Daoy (cell line): ENCODE results near the gene PHKA2. TPM values are rescaled to one million over a fixed set of nuclear protein-coding genes. Genes with fewer than 3 reads are reported as not detected.
A peak's percentile ranks its signal among the peaks of the same experiment; 100 is the strongest.
"Not testable (repeated sequence)": the region's sequence is repeated elsewhere in the genome, so short reads cannot be mapped to it uniquely, and the experiment has no call there.

Source experiments
- DNase-seq: peaks from one replicate; pipeline ENCODE4 v3.0.0-alpha.2; 2015; ENCODE audit warnings: low read depth
- total RNA-seq: library from RNA; depleted of rRNA; stranded (reverse); fragments of >200 nt; shearing (Covaris generic); gene quantifications from 2 replicates; pipeline ENCODE4 v1.2.3, GENCODE V29; 2014; rRNA removed

Gene PHKA2
- total RNA-seq, 1 experiment from 2014 or later = 7.2 TPM

DNA sequence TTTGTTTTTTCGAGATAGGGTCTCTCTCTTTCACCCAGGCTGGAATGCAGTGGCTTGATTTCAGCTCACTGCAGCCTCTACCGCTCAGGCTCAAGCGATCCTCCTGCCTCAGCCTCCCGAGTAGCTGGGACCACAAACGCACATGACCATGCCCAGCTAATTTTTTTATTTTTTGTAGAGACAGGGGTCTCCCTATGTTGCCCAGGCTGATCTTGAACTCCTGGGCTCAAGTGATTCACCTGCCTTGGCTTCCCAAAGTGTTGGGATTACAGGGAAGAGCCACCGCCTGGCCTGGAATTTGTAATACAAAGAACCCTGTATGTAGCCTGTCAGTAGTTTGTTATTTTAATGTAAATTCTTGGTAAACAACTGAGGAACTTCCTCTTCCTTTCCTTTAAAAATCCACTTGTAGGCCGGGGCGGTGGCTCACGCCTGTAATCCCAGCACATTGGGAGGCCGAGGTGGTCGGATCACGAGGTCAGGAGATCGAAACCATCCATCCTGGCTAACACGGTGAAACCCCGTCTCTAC, 119.5 kb downstream of the PHKA2 start:
- DNase-seq = no peak

DNA sequence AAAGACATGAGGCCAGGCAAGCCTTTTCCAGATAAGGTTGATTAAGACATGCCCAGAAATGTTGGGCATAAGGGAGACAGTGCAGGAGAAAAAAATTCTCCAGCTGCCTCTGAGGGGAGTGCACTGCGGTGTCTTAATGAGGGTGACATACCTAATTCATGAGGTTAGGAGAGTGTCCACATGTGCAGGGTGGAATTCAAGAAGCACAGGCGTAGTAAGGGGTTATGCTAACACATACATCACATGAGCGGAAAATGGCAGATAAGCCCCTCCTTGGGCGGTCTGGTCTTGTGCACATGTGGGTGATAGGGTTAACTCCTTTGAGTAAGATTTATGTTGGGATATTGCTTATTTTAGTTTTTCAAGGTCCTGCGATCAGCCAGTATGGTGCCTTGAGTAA, 122.4 kb downstream of the PHKA2 start:
- DNase-seq = no peak

DNA sequence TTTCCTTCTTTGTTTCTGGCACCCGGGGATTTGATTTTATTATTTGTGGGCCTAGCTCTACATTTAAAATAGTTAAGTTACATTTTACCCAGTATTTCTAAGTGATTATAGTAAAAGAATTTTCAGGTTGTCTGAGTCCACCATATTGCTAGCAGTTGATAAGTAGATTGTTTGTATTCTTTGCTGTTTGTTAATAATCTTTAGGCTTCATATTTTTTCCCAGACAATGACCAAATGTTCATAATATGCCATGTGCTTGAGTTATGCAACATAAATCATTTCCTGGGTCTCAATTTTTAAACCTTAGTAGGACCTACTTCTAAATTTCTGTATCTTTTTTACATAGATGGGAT, 127.3 kb downstream of the PHKA2 start:
- DNase-seq = no peak

DNA sequence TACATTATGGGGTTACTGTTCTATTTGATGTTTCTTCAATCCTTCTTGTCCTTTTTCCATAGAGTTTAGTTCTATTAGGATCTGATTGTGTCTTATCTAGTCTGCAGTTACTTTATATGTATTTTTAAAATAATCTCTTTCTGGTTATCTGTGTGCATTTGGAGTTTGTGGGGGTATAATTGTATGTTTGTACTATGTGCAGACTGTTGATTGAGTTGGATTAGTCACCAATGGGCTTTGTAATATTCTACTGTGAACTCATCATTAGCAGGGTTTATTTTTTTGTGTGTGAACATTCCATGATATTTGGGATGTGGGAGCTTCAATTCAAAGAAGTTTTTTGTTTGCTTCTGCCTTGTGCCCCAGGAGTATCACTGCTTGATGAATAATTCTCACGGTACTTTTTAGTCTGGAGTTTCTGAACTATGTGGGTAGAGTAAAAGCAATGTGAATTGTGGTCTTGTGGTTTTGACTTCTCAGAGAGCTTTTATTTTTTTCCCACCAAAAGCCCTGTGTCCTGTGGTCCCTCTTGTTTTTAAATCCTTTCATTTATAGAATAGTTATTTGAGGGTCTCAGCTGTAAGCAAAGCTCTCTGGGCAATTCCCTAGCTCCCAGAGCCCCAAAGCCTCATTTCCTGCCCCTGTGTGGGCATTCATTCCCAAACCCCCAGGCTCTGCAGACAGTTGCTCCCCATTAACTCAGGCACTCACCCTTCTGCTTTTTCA, 127.8 kb downstream of the PHKA2 start:
- DNase-seq = peak; percentile 52

DNA sequence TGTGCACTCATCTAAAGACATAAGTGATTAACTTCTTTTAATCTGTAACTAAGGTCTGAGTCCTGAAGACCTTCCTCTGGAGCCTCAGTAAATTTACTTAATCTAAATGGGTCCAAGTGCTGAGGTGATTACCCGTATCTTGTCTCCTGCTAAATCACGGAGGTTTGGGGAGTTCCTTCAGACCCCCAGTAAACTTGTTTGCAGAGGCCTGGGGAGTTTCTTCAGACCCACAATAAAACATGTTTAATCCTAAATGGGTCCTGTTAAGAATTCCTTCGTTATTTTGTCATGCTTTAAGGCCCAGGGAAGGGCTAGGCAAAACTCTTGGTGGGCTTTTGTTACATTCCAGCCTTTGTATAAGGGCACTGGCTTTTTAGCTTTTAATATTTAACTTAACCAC, 136.0 kb downstream of the PHKA2 start:
- not testable (repeated sequence) for DNase-seq

Other genes starting within 250 kb of the PHKA2 start
- 0.29 and 0.63 TPM in 2 replicates for gene ADGRG2, start 138.4 kb upstream of the PHKA2 start, total RNA-seq